Glutamatergic neuron (in vitro differentiated cells): ENCODE results near the gene SNX9. TPM values are rescaled to one million over a fixed set of nuclear protein-coding genes. Genes with fewer than 3 reads are reported as not detected.

Source experiments
- DNase-seq: peaks from one replicate; pipeline ENCODE4 v3.0.0; 2022
- H3K27ac Mint-ChIP-seq: one replicate; pipeline ENCODE4 v1.8.0; 2020; ENCODE audit warnings: mild to moderate bottlenecking, mixed read lengths, inconsistent platforms; ENCODE audit not compliant: unreplicated experiment
- H3K27me3 Mint-ChIP-seq: one replicate; pipeline ENCODE4 v1.8.0; 2020; ENCODE audit warnings: mild to moderate bottlenecking, moderate library complexity, mixed read lengths, inconsistent platforms; ENCODE audit not compliant: unreplicated experiment
- H3K36me3 Mint-ChIP-seq: one replicate; pipeline ENCODE4 v1.8.0; 2020; ENCODE audit warnings: mild to moderate bottlenecking, mixed read lengths, inconsistent platforms; ENCODE audit not compliant: unreplicated experiment
- H3K4me1 Mint-ChIP-seq: one replicate; pipeline ENCODE4 v1.8.0; 2020; ENCODE audit warnings: mild to moderate bottlenecking, low read depth, mixed read lengths, inconsistent platforms; ENCODE audit not compliant: unreplicated experiment
- H3K4me3 Mint-ChIP-seq: one replicate; pipeline ENCODE4 v1.8.0; 2020; ENCODE audit warnings: mild to moderate bottlenecking, mixed read lengths, inconsistent platforms; ENCODE audit not compliant: unreplicated experiment
- H3K9me3 Mint-ChIP-seq: one replicate; pipeline ENCODE4 v1.8.0; 2020; ENCODE audit warnings: mild to moderate bottlenecking, moderate library complexity, mixed read lengths, inconsistent platforms; ENCODE audit not compliant: unreplicated experiment
- CTCF ChIP-seq: fragments of 200-600 bp; sonication (generic); IDR thresholded peaks from one replicate; pipeline ENCODE4 v1.5.0; 2021; ENCODE audit not compliant: partially characterized antibody, unreplicated experiment
- total RNA-seq: library from RNA; stranded (reverse); fragmentation: NEBNext Ultra II Directional; extraction: Animal tissue kit (Norgen Biotek cat#: 25700); gene quantifications from one replicate; pipeline ENCODE4 v1.2.1, GENCODE V29; 2021; ENCODE audit not compliant: unreplicated experiment

SNX9 gene
- total RNA-seq, 1 donor from 2014 or later, result 45.7 TPM

GRCh38 chr6:157861814-157862213 is 38.8 kb downstream of the SNX9 start:
- Mint-ChIP-seq H3K27ac (peak overlapping the region; percentile 89), H3K4me3 (no peak overlapping the region), H3K36me3 (no peaks in the 10 kb centered on the region), H3K27me3 (no peaks in the 10 kb centered on the region), H3K9me3 (peaks cover 1% of the 10 kb centered on the region), H3K4me1 (peaks cover 41% of the 10 kb centered on the region)
- no peak for DNase-seq
- no peak for TF ChIP-seq CTCF

- H3K9me3 Mint-ChIP-seq, result peaks cover 1% of the 10 kb centered on the region
- H3K36me3 Mint-ChIP-seq, result no peaks in the 10 kb centered on the region
- H3K27me3 Mint-ChIP-seq, result no peaks in the 10 kb centered on the region
- H3K27ac Mint-ChIP-seq, result peak overlapping the region; percentile 6
- H3K4me1 Mint-ChIP-seq, result peaks cover 45% of the 10 kb centered on the region
- no peak for TF ChIP-seq CTCF
- DNase-seq, result no peak
- H3K4me3 Mint-ChIP-seq, result no peak overlapping the region
Measured at GRCh38 chr6:157862706-157863105, 39.7 kb downstream of the SNX9 start.

GRCh38 chr6:157864185-157864761 is 41.2 kb downstream of the SNX9 start:
- H3K4me3 Mint-ChIP-seq, result no peak overlapping the region
- no peak for TF ChIP-seq CTCF
- no peak for DNase-seq
- H3K9me3 Mint-ChIP-seq, result peaks cover 1% of the 10 kb centered on the region
- no peaks in the 10 kb centered on the region for H3K36me3 Mint-ChIP-seq
- peaks cover 1% of the 10 kb centered on the region for H3K27me3 Mint-ChIP-seq
- H3K4me1 Mint-ChIP-seq, result peaks cover 42% of the 10 kb centered on the region
- H3K27ac Mint-ChIP-seq, result no peak overlapping the region

GRCh38 chr6:157865249-157865648 is 42.2 kb downstream of the SNX9 start:
- no peaks in the 10 kb centered on the region for H3K36me3 Mint-ChIP-seq
- H3K4me3 Mint-ChIP-seq, result no peak overlapping the region
- H3K27me3 Mint-ChIP-seq, result peaks cover 1% of the 10 kb centered on the region
- peak overlapping the region; percentile 49 for H3K27ac Mint-ChIP-seq
- no peak for TF ChIP-seq CTCF
- DNase-seq, result no peak
- peaks cover 38% of the 10 kb centered on the region for H3K4me1 Mint-ChIP-seq
- H3K9me3 Mint-ChIP-seq, result peaks cover 1% of the 10 kb centered on the region

- peaks cover 24% of the 10 kb centered on the region for H3K4me1 Mint-ChIP-seq
- DNase-seq, result no peak
- no peaks in the 10 kb centered on the region for H3K36me3 Mint-ChIP-seq
- peak overlapping the region; percentile 18 for H3K4me3 Mint-ChIP-seq
- peaks cover 1% of the 10 kb centered on the region for H3K27me3 Mint-ChIP-seq
- no peak for TF ChIP-seq CTCF
- H3K9me3 Mint-ChIP-seq, result no peaks in the 10 kb centered on the region
- H3K27ac Mint-ChIP-seq, result peak overlapping the region; percentile 86
Measured at GRCh38 chr6:157867155-157867559, 44.1 kb downstream of the SNX9 start.
